ENCODE measurements around the gene ACTL10.
"Not testable (repeated sequence)": the region's sequence is repeated elsewhere in the genome, so short reads cannot be mapped to it uniquely, and the experiment has no call there.

Gene ACTL10

DNA sequence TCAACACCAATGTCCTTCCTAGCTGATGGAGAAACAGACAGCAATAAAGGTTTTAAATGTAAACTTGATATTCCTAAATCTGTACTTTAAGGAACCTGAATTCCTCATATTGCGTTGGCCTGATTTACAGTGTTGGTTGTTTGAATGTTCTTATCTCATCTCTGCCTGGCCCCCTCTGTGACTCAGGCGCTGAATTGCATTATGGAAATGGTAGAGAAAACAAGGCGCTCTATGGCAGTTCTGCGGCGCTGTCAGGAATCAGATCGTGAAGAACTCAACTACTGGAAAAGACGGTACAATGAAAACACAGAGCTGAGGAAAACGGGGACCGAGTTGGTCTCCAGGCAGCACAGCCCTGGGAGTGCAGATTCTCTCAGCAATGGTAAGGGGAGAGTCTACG, 37.2 kb upstream of the ACTL10 start:
- TF ChIP-seq, protein P1, sequence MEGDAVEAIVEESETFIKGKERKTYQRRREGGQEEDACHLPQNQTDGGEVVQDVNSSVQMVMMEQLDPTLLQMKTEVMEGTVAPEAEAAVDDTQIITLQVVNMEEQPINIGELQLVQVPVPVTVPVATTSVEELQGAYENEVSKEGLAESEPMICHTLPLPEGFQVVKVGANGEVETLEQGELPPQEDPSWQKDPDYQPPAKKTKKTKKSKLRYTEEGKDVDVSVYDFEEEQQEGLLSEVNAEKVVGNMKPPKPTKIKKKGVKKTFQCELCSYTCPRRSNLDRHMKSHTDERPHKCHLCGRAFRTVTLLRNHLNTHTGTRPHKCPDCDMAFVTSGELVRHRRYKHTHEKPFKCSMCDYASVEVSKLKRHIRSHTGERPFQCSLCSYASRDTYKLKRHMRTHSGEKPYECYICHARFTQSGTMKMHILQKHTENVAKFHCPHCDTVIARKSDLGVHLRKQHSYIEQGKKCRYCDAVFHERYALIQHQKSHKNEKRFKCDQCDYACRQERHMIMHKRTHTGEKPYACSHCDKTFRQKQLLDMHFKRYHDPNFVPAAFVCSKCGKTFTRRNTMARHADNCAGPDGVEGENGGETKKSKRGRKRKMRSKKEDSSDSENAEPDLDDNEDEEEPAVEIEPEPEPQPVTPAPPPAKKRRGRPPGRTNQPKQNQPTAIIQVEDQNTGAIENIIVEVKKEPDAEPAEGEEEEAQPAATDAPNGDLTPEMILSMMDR (IDR thresholded peaks at IDR 0.05; ENCODE audit: borderline replicate concordance, insufficient read depth, low read depth, low read length) = no peak
- no peak overlapping the region for H3K4me3 ChIP-seq (ENCODE audit: low read depth, low read length)

DNA sequence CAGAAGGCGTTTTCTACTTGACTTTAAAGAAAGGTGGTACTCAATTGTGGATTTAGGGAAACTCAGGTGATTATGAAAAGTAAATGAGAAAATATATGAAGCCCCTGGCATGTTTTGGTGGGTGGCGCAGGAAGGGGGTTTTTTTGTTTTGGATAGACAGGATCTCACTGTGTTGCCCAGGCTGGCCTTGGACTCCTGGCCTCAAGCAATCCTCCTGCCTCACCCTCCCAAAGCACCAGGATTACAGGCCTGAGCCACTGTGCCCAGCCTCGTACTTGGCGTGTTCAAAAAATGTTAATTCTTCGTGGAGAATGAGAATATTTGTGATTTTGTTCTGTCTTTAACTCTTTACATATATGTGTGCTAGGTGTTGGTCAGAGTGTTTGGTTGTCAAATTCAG, 36.8 kb upstream of the ACTL10 start:
- no peak overlapping the region for H3K4me3 ChIP-seq (ENCODE audit: low read depth, low read length)
- TF ChIP-seq, protein P1 (IDR thresholded peaks at IDR 0.05; ENCODE audit: borderline replicate concordance, insufficient read depth, low read depth, low read length) = no peak

DNA sequence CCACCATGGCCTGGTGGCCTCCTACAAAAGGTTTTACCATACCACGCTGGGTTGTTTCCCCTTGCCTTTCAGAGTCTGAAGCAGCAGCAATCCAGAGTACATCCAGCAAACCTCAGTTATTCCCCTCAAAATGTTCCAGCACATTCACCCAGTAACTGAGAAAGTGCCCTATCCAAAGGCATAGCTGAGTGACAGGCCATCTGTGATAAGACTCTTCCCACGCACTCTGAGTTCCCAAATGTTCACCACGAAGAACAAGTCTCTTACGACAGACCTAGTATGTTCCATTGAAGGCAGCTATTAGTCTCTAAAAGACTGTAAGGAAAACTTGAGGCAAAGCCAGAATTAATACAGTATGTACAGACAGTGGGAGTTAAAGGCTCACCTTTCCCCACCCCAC, 36.2 kb upstream of the ACTL10 start:
- TF ChIP-seq, protein P1 (IDR thresholded peaks at IDR 0.05; ENCODE audit: borderline replicate concordance, insufficient read depth, low read depth, low read length) = no peak

DNA sequence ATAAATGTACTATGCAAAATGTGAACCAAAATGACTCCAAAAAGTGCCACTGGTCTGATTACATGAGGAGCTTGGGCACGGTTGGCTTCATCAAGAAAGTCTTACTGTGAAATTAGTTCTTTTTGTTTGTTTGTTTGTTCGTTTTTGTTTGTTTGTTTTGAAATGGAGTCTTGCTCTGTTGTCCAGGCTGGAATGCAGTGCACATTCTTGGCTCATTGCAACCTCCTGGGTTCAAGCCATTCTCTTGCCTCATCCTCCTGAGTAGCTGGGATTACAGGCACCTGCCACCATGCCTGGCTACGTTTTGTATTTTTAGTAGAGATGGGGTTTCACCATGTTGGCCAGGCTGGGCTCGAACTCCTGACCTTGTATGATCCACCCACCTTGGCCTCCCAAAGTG, 34.8 kb upstream of the ACTL10 start:
- not testable (repeated sequence) for H3K4me3 ChIP-seq (ENCODE audit: low read depth, low read length)

More for the DNA sequence above, 36.2 kb upstream of the ACTL10 start:
- H3K4me3 ChIP-seq (ENCODE audit: low read depth, low read length) = no peak overlapping the region

DNA sequence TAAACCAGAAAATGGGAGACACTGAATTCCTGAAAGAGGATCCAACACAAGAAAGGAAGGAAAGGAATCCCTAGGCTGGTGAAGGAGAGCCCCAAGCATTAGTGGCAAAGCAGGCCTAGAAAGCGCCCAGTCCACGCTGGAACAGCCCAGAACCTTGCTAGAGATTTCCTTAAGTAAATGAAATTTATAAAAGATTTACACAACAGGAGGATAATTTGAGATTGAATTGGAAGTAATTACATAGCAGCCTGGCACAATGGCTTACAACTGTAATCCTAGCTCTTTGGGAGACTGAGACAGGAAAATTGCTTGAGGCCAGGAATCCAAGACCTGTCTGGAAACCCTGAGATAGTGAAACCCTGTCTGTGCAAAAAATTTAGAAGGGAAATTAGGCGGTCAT, 31.4 kb upstream of the ACTL10 start:
- H3K4me3 ChIP-seq (ENCODE audit: low read depth, low read length) = no peak overlapping the region
- TF ChIP-seq, protein P1 (IDR thresholded peaks at IDR 0.05; ENCODE audit: borderline replicate concordance, insufficient read depth, low read depth, low read length) = no peak

DNA sequence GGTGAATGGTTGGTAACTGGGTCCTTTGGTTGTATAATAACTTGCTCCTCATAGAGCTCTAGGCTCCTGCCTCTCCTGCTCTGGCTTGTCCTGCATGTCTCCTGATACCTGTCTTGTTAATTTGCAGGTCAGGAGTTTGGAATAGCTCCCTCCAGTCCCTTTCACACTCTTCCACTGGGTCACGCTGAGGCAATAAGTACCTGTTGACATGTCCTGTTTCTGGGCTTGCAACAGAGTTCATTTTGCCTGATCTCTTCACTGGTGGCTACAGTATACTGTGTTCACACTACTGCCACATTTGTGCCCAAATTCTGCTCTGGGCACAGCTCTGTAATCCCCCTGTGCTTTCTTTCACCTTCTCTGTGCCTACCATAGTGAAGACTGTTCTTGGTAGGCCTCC, 30.0 kb upstream of the ACTL10 start:
- TF ChIP-seq, protein P1 (IDR thresholded peaks at IDR 0.05; ENCODE audit: borderline replicate concordance, insufficient read depth, low read depth, low read length) = no peak
- no peak overlapping the region for H3K4me3 ChIP-seq (ENCODE audit: low read depth, low read length)

DNA sequence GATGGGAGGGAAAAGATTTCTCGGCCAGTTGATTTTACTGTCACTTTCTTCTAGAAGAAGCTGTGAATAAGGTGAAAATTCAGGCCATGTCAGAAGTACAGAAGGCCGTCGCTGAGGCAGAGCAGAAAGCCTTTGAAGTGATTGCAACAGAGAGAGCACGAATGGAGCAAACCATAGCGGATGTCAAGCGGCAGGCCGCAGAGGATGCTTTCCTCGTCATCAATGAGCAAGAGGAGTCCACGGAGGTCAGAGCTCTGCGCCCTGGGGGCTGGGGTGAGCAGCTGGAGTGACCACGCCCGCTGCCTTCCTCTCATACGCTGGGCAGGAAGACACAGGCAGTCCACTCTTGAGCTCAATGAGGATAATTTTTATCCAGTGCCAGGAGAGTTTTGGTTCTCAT, 26.5 kb upstream of the ACTL10 start:
- no peak overlapping the region for H3K4me3 ChIP-seq (ENCODE audit: low read depth, low read length)
- TF ChIP-seq, protein P1 (IDR thresholded peaks at IDR 0.05; ENCODE audit: borderline replicate concordance, insufficient read depth, low read depth, low read length) = no peak
